GM18499 (cell line): Measurements from ENCODE around the gene C2orf49.
"Not testable (repeated sequence)": the region's sequence is repeated elsewhere in the genome, so short reads cannot be mapped to it uniquely, and the experiment has no call there.

Experiments
- ATAC-seq: cut with Tn5 transposase; IDR thresholded peaks from one replicate; pipeline ENCODE4 v1.9.1; 2021; ENCODE audit warnings: moderate number of reproducible peaks; ENCODE audit not compliant: insufficient read depth, unreplicated experiment

Gene C2orf49

GRCh38 chr2:105320651-105321215 is 16.6 kb upstream of the C2orf49 start:
- ATAC-seq: no peak

DNA sequence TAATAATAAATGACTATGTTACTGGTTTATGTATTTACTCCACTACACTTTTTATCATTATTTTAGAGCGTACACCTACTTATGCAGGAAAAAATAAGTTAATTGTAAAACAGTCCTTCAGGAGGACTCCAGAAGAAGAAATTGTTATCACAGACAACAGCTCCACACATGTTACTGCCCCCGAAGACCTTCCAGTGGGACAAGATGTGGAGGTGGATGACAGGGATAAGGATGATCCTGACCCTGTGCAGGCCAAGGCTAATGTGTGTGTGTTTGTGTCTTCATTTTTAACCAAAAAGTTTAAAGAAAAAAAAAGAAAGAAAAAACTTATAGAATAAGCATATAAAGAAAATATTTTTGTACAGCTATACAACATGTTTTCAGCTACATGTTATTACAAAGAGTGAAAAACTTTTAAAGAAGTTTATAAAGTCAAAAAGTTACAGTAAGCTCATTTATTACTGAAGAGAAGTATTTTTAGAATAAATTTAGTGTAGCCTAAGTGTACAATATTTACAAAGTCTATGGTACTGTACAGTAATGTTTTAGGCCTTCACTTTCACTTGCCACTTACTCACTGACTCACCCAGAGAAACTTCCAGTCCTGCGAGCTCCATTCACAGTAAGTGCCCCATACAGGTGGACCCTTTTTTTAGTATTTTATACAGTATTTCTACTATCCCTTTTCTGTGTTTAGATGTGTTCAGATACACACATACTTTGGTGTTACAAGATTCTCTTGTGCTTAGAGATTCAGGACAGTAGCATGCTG is 15.3 kb upstream of the C2orf49 start:
- no peak for ATAC-seq

DNA sequence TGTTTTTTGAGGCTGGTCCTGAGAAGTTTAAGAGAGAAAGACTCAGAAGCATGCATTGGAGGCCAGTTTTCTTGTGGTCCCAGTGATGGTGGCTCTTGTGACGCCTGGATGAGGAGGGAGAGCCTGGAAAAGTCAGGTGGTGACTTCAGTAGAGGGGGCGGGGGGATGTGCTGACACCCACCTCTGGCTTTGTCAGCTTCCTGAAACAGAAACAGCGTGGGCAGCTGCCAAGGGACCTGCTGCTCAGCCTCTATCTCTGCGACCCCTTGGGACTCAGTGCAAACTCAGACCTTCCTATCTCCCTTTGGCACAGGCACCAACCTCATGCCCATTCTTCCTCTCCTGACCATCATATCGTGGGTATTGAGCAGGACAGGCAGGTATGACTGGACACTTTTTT is 14.2 kb upstream of the C2orf49 start:
- no peak for ATAC-seq

GRCh38 chr2:105324101-105324500 is 13.2 kb upstream of the C2orf49 start:
- ATAC-seq: no peak

DNA sequence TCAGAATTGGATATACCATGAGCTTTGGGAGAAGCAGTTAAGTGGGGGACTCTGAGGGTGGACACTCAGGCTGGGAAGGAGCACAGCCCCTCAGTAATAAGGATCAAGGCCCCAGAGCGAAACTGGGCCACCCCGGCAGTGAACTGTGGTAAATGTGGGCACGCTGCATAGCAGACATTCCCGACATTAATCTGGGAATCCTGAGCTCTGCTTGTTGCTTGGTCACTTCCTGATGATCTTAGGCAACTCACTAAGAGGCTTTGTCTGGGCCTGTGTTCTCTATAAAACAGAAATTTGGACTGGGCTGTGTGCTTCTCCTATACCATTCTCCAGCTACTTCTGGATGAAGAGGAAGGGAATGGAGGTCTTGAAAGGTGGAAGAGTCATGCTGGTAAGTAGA is 12.6 kb upstream of the C2orf49 start:
- no peak for ATAC-seq

- no peak for ATAC-seq
These were observed 11.9 kb upstream of the C2orf49 start for GRCh38 chr2:105325389-105325963.

DNA sequence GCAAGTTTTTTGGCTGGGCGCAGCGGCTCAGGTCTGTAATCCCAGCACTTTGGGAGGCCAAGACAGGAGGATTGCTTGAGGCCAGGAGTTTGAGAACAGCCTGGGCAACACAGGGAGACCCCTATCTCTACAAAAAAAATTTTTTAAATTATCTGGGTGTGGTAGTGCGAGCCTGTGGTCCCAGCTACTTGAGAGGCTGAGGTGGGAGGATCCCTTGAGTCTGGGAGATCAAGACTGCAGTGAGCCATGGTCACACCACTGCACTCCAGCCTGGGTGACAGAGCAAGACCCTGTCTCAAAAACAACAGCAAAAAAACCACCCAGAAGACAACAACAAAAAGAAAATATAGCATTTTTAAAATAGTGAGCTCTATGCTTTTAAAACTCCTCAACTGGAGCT is 10.1 kb upstream of the C2orf49 start:
- ATAC-seq: not testable (repeated sequence)

GRCh38 chr2:105327690-105328089 is 9.7 kb upstream of the C2orf49 start:
- no peak for ATAC-seq

DNA sequence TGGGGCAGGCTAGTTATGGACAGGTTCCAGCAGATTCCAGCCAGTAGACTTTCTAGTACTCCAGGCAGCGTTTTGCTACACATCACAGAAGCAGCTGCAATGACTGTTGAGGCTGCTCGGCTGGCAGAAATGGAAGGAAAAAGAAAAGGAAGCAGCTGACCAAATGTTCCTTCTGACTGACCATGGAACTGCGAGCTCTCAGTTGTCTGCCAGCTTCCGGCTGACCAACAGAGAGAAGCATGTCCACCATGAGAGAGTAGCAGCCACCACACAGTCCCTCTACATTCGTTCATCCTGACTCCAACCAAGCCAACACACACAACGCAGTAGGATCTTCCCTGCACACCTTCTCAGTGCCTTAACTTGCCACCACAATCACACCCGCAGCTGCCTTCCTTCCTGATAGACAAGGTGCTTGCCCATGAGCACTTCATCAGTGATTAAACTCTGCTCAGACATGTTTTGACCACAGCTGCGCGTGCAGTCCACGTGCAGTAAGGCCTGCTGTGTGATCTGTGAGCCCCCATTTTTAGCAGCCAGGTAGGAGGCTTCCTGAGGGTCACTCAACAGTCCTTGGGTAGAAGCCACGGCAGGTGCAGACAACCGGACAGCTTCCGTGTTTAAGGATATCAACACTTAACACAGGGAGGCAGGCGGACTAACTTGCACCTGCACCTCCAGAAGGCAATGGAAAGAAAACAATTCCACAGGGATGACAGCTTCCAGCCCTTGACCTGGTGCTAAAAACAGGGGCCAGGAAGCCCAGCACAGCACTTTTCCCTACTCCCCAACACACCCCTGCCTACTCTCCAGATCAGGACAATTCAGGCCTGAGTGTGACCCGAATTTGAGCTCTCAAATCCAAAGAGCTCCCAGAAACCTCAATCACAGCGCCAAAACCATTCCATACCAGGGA is 8.8 kb upstream of the C2orf49 start:
- no peak for ATAC-seq

GRCh38 chr2:105329197-105329554 is 8.2 kb upstream of the C2orf49 start:
- ATAC-seq: no peak

GRCh38 chr2:105329561-105330495 is 7.5 kb upstream of the C2orf49 start, which contains the start of gene TGFBRAP1:
TSS of gene TGFBRAP1 (minus strand) at chr2:105329735. CDS start at chr2:105308301, 21,434 bp downstream.
- peak; percentile 42 for ATAC-seq

- ATAC-seq: no peak
These were observed 6.5 kb upstream of the C2orf49 start for GRCh38 chr2:105330681-105331375.

DNA sequence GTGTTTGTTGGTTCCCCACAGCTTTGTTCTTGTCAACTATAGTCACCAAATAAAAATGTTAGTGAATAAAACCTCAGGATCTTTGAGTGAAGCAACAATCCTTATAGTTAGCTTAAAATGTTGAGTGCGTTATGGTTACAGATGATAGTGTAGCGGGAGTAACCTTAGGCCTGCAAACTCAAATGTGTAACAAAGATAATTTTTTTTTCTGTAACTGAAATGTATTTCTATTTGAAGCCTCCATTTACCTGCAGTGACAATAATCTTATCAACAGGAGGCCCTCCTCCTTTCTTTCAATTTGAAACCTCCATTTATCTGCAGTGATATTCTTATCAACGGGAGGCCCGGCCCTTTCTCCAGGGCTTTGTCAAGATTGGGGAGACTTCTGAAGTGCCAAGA is 3.1 kb upstream of the C2orf49 start:
- ATAC-seq: no peak

DNA sequence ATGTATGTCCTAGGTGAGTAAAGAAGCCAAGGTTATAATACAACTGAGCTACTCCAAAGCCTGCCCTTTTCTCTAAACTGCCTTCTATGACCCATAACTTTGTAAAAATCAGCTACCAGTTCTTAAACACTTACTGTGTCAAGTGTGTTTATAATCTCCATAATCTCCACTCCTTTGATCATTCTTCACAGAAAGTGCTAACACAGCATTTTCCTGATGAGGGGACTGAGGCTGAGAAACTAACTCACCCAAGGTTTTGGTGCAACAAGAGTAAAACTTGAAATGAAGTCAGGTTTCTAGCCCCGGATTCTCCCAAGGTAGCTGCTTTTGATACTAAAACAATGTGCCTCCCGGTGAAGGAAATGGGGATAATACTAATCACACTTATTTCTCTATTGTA is 1.9 kb upstream of the C2orf49 start:
- no peak for ATAC-seq

DNA sequence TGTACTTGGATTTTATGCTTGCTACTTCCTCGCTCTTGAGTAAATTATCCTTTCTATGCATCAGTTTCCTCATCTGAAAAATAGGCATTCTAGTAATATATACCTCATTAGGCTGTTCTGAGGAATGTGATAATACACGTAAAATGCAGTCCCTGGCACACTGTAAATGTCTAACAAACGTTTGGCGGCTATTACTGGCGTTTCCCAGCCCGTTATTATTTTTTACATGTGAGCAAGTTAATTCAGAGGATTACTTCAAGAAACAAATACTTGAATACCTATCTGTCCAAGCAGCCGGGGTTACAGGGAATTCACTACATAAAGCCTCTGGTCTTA is 586 bp upstream of the C2orf49 start:
- no peak for ATAC-seq

DNA sequence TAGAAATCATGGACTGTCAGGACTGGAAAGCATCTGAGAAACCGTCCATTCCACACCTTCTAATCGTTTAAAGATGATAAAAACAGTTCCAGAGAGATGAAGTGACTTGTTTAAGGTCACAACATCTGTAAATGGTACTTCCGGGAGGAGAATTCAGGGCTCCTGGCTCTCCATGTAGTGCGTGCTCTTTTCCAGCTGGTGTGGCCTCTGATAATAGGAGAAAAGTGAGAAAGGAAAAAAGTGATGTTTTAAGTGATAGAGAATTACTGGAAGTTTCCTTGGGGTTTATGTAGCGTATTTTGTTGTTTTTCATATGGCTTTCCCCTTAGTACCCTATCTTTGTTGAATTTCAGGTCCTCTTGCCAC is 663 bp downstream of the C2orf49 start:
- ATAC-seq: no peak

GRCh38 chr2:105339414-105339813 is 2.1 kb downstream of the C2orf49 start:
- ATAC-seq: no peak

- no peak for ATAC-seq
These were observed 7.5 kb downstream of the C2orf49 start for GRCh38 chr2:105344704-105345345.

GRCh38 chr2:105357122-105357521 is 19.8 kb downstream of the C2orf49 start:
- ATAC-seq: no peak
